ENCODE results near the gene HOXA11. TPM values are rescaled to one million over a fixed set of nuclear protein-coding genes. Genes with fewer than 3 reads are reported as not detected.

HOXA11 gene
- polyA plus RNA-seq, 1 donor from 2014 or later: not detected

DNA sequence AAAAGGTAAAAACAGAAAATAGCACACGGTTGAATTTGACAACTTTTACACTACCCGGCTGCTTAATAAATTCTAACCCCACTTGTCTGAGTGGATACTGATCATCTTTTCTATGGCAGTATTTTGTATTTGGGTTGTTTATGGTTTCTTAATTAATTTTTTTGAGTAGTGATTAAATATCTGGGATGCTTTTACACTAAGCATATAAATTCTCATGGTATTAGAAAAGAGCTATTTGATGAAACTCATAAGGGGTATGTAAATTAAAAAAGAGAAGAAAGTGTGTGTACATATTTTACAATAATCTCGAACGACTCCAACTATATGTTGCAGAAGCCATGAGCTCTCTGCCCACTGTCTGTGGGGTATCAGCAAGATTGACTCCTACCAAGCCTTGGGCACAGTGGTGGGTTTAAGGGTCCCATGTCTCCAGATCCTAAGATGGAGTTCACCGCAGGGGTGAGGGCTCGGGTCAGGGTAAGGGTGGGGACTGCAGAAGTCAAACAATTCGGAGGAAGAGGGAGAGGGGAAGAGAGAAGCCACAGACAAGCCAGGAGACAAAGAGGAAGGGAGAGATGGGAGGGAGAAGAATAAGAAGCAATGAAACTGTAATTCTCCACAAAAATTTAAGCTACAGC lies 22.4 kb upstream of the HOXA11 start:
- H3K27me3 ChIP-seq (ENCODE audit: insufficient read depth, low read depth, low read length): peaks cover 100% of the 10 kb centered on the region
- H2AFZ ChIP-seq (ENCODE audit: low read depth, low read length): no peak overlapping the region
- no peaks in the 10 kb centered on the region for H3K9me2 ChIP-seq (ENCODE audit: insufficient read depth, low read length)
- H3K36me3 ChIP-seq (ENCODE audit: insufficient read depth, low read length): no peaks in the 10 kb centered on the region
- no peaks in the 10 kb centered on the region for H3K9me3 ChIP-seq (ENCODE audit: low read length)
- H3K9ac ChIP-seq (ENCODE audit: low read length): no peak overlapping the region
- no peak overlapping the region for H3K4me2 ChIP-seq (ENCODE audit: low read length)
- H4K20me1 ChIP-seq (ENCODE audit: insufficient read depth): no peaks in the 10 kb centered on the region
- TF ChIP-seq POLR2AphosphoS5 (IDR thresholded peaks at IDR 0.05) (no peak), SMC3 (conservative IDR thresholded peaks at IDR 0.05; ENCODE audit: poor library complexity) (no peak), EP300 (conservative IDR thresholded peaks at IDR 0.05; ENCODE audit: poor library complexity, severe bottlenecking) (no peak), CTCF (IDR thresholded peaks at IDR 0.05; ENCODE audit: poor library complexity, severe bottlenecking) (no peak), MXI1 (conservative IDR thresholded peaks at IDR 0.05; ENCODE audit: poor library complexity, severe bottlenecking) (no peak), RAD21 (conservative IDR thresholded peaks at IDR 0.05) (no peak), EZH2 (IDR thresholded peaks at IDR 0.05; ENCODE audit: borderline replicate concordance, insufficient read depth, low read length, poor library complexity, severe bottlenecking) (no peak), REST (IDR thresholded peaks at IDR 0.05; ENCODE audit: borderline replicate concordance) (no peak), TAF1 (IDR thresholded peaks at IDR 0.05; ENCODE audit: low read depth) (no peak)
- H3K4me3 ChIP-seq (ENCODE audit: low read length): no peak overlapping the region
- H3K79me2 ChIP-seq (replicated peaks; ENCODE audit: insufficient read depth, low read length): no peaks in the 10 kb centered on the region
- no peak overlapping the region for H3K27ac ChIP-seq (ENCODE audit: low read length)
- H3F3A ChIP-seq (ENCODE audit: insufficient read depth, low read length, poor library complexity, severe bottlenecking): no peaks in the 10 kb centered on the region

- Histone ChIP-seq H3K79me2 (replicated peaks; ENCODE audit: insufficient read depth, low read length) (no peaks in the 10 kb centered on the region), H3K27me3 (ENCODE audit: insufficient read depth, low read depth, low read length) (peaks cover 100% of the 10 kb centered on the region), H2AFZ (ENCODE audit: low read depth, low read length) (no peak overlapping the region), H3K9ac (ENCODE audit: low read length) (no peak overlapping the region), H3K9me3 (ENCODE audit: low read length) (no peaks in the 10 kb centered on the region), H3K4me3 (ENCODE audit: low read length) (no peak overlapping the region), H3K36me3 (ENCODE audit: insufficient read depth, low read length) (no peaks in the 10 kb centered on the region), H3K27ac (ENCODE audit: low read length) (no peak overlapping the region), H3F3A (ENCODE audit: insufficient read depth, low read length, poor library complexity, severe bottlenecking) (no peaks in the 10 kb centered on the region), H4K20me1 (ENCODE audit: insufficient read depth) (no peaks in the 10 kb centered on the region), H3K9me2 (ENCODE audit: insufficient read depth, low read length) (no peaks in the 10 kb centered on the region), H3K4me2 (ENCODE audit: low read length) (no peak overlapping the region)
- TF ChIP-seq MXI1 (conservative IDR thresholded peaks at IDR 0.05; ENCODE audit: poor library complexity, severe bottlenecking) (no peak), POLR2AphosphoS5 (IDR thresholded peaks at IDR 0.05) (no peak), SMC3 (conservative IDR thresholded peaks at IDR 0.05; ENCODE audit: poor library complexity) (no peak), TAF1 (IDR thresholded peaks at IDR 0.05; ENCODE audit: low read depth) (no peak), EP300 (conservative IDR thresholded peaks at IDR 0.05; ENCODE audit: poor library complexity, severe bottlenecking) (no peak), CTCF (IDR thresholded peaks at IDR 0.05; ENCODE audit: poor library complexity, severe bottlenecking) (no peak), EZH2 (IDR thresholded peaks at IDR 0.05; ENCODE audit: borderline replicate concordance, insufficient read depth, low read length, poor library complexity, severe bottlenecking) (no peak), REST (IDR thresholded peaks at IDR 0.05; ENCODE audit: borderline replicate concordance) (no peak)
Observed at GRCh38 chr7:27205325-27206280, 20.6 kb upstream of the HOXA11 start.
